Neuron (in vitro differentiated cells): ENCODE results near the gene ORAI2.

Experiments used
- H2AFZ ChIP-seq: one replicate; pipeline ENCODE4 v1.6.1; 2013; ENCODE audit warnings: low read depth, mild to moderate bottlenecking, inconsistent platforms, low read length, moderate library complexity
- H3K27me3 ChIP-seq: one replicate; pipeline ENCODE4 v1.6.1; 2013; ENCODE audit warnings: low read length; ENCODE audit not compliant: insufficient read depth
- H3K36me3 ChIP-seq: one replicate; pipeline ENCODE4 v1.6.1; 2013; ENCODE audit warnings: low read length; ENCODE audit not compliant: insufficient read depth
- H3K4me1 ChIP-seq: one replicate; pipeline ENCODE4 v1.6.1; 2013; ENCODE audit warnings: low read length; ENCODE audit not compliant: insufficient read depth
- H3K4me3 ChIP-seq: 2 replicates; pipeline ENCODE4 v1.5.1; 2013; ENCODE audit warnings: mild to moderate bottlenecking, low read length, moderate library complexity
- H3K9me3 ChIP-seq: one replicate; pipeline ENCODE4 v1.6.1; 2013; ENCODE audit warnings: low read length

Gene ORAI2

GRCh38 chr7:102421706-102422240 is 11.6 kb upstream of the ORAI2 start:
- Histone ChIP-seq H3K4me3 (no peak overlapping the region), H3K36me3 (peaks cover 72% of the 10 kb centered on the region), H3K9me3 (no peaks in the 10 kb centered on the region), H3K4me1 (no peaks in the 10 kb centered on the region), H2AFZ (no peak overlapping the region), H3K27me3 (no peaks in the 10 kb centered on the region)

- H3K9me3 ChIP-seq: no peaks in the 10 kb centered on the region
- H3K4me3 ChIP-seq: no peak overlapping the region
- no peaks in the 10 kb centered on the region for H3K27me3 ChIP-seq
- no peak overlapping the region for H2AFZ ChIP-seq
- H3K4me1 ChIP-seq: no peaks in the 10 kb centered on the region
- peaks cover 59% of the 10 kb centered on the region for H3K36me3 ChIP-seq
These were observed 9.2 kb upstream of the ORAI2 start for GRCh38 chr7:102424129-102424551.

GRCh38 chr7:102424787-102425218 is 8.6 kb upstream of the ORAI2 start:
- no peak overlapping the region for H3K4me3 ChIP-seq
- no peaks in the 10 kb centered on the region for H3K4me1 ChIP-seq
- H3K9me3 ChIP-seq: no peaks in the 10 kb centered on the region
- H2AFZ ChIP-seq: no peak overlapping the region
- H3K36me3 ChIP-seq: peaks cover 55% of the 10 kb centered on the region
- H3K27me3 ChIP-seq: no peaks in the 10 kb centered on the region

GRCh38 chr7:102425639-102426267 is 7.6 kb upstream of the ORAI2 start:
- Histone ChIP-seq H3K4me3 (no peak overlapping the region), H3K36me3 (peaks cover 46% of the 10 kb centered on the region)

GRCh38 chr7:102426268-102427018 is 6.9 kb upstream of the ORAI2 start:
- H3K9me3 ChIP-seq: no peaks in the 10 kb centered on the region
- no peaks in the 10 kb centered on the region for H3K27me3 ChIP-seq
- H3K36me3 ChIP-seq: peaks cover 41% of the 10 kb centered on the region
- no peak overlapping the region for H3K4me3 ChIP-seq
- no peak overlapping the region for H2AFZ ChIP-seq
- H3K4me1 ChIP-seq: peaks cover under 1% of the 10 kb centered on the region

More at GRCh38 chr7:102425639-102426267, 7.6 kb upstream of the ORAI2 start:
- Histone ChIP-seq H2AFZ (no peak overlapping the region), H3K27me3 (no peaks in the 10 kb centered on the region), H3K9me3 (no peaks in the 10 kb centered on the region), H3K4me1 (no peaks in the 10 kb centered on the region)

GRCh38 chr7:102427019-102427405 is 6.4 kb upstream of the ORAI2 start:
- Histone ChIP-seq H2AFZ (no peak overlapping the region), H3K36me3 (peaks cover 37% of the 10 kb centered on the region), H3K4me3 (no peak overlapping the region), H3K4me1 (peaks cover 6% of the 10 kb centered on the region), H3K9me3 (no peaks in the 10 kb centered on the region), H3K27me3 (no peaks in the 10 kb centered on the region)

GRCh38 chr7:102429141-102429899 is 4.1 kb upstream of the ORAI2 start:
- Histone ChIP-seq H3K36me3 (peaks cover 28% of the 10 kb centered on the region), H3K4me3 (no peak overlapping the region), H3K9me3 (no peaks in the 10 kb centered on the region), H2AFZ (no peak overlapping the region), H3K4me1 (peaks cover 18% of the 10 kb centered on the region), H3K27me3 (no peaks in the 10 kb centered on the region)

GRCh38 chr7:102431617-102432298 is 1.6 kb upstream of the ORAI2 start:
- H3K9me3 ChIP-seq: no peaks in the 10 kb centered on the region
- no peaks in the 10 kb centered on the region for H3K27me3 ChIP-seq
- H3K4me3 ChIP-seq: no peak overlapping the region
- H3K36me3 ChIP-seq: peaks cover 5% of the 10 kb centered on the region
- peaks cover 22% of the 10 kb centered on the region for H3K4me1 ChIP-seq
- H2AFZ ChIP-seq: no peak overlapping the region

- no peaks in the 10 kb centered on the region for H3K9me3 ChIP-seq
- peak overlapping the region; percentile 96 for H3K4me3 ChIP-seq
- peak overlapping the region; percentile 98 for H2AFZ ChIP-seq
- H3K27me3 ChIP-seq: no peaks in the 10 kb centered on the region
- no peaks in the 10 kb centered on the region for H3K36me3 ChIP-seq
- H3K4me1 ChIP-seq: peaks cover 22% of the 10 kb centered on the region
These were observed 745 bp upstream of the ORAI2 start for GRCh38 chr7:102432442-102433218.

- peaks cover 5% of the 10 kb centered on the region for H3K36me3 ChIP-seq
- H3K4me1 ChIP-seq: peaks cover 22% of the 10 kb centered on the region
- H3K27me3 ChIP-seq: no peaks in the 10 kb centered on the region
- H3K4me3 ChIP-seq: peak overlapping the region; percentile 96
- H3K9me3 ChIP-seq: no peaks in the 10 kb centered on the region
- H2AFZ ChIP-seq: peak overlapping the region; percentile 98
These were observed 688 bp downstream of the ORAI2 start for GRCh38 chr7:102434039-102434486.

- Histone ChIP-seq H3K9me3 (no peaks in the 10 kb centered on the region), H3K4me3 (no peak overlapping the region), H3K4me1 (peaks cover 22% of the 10 kb centered on the region), H3K36me3 (peaks cover 10% of the 10 kb centered on the region), H2AFZ (no peak overlapping the region), H3K27me3 (no peaks in the 10 kb centered on the region)
These were observed 2.7 kb downstream of the ORAI2 start for GRCh38 chr7:102436118-102436517.
